CD14-positive monocyte (primary cell): ENCODE data around the gene ANO2. TPM values are rescaled to one million over a fixed set of nuclear protein-coding genes. Genes with fewer than 3 reads are reported as not detected.

Source experiments
- DNase-seq, 3 donors: peaks; one replicate each; pipeline ENCODE4 v3.0.0-alpha.2; 2011 to 2022
- H2AFZ ChIP-seq: 2 replicates; pipeline ENCODE4 v1.6.0; 2012; ENCODE audit warnings: mild to moderate bottlenecking, low read depth, low read length, inconsistent platforms; ENCODE audit not compliant: insufficient read depth, poor library complexity, severe bottlenecking
- H3K27ac ChIP-seq, 2 donors: 1 replicate in 1 of 2; 2 replicates in 1 of 2; pipeline ENCODE4 v1.5.1; 2012 to 2013; ENCODE audit warnings: low read length in 2 of 2, control low read depth in 1 of 2, inconsistent platforms in 1 of 2, low read depth in 1 of 2, mild to moderate bottlenecking in 1 of 2
- H3K27me3 ChIP-seq, 2 donors: one replicate each; pipeline versions ENCODE4 v1.6.0 to v1.6.1; 2011 to 2013; ENCODE audit warnings: low read length in 2 of 2; ENCODE audit not compliant: control insufficient read depth in 2 of 2, insufficient read depth in 2 of 2
- H3K36me3 ChIP-seq, 2 donors: replicated peaks in 1 of 2; 1 replicate in 1 of 2; 2 replicates in 1 of 2; pipeline versions ENCODE4 v1.5.1 to v1.6.1; 2012 to 2013; ENCODE audit warnings: low read length in 2 of 2, control low read depth in 1 of 2, inconsistent platforms in 1 of 2, mild to moderate bottlenecking in 1 of 2; ENCODE audit not compliant: insufficient read depth in 2 of 2, control insufficient read depth in 1 of 2
- H3K4me1 ChIP-seq, 2 donors: 1 replicate in 1 of 2; 2 replicates in 1 of 2; pipeline versions ENCODE4 v1.5.1 to v1.6.1; 2012 to 2013; ENCODE audit warnings: low read length in 2 of 2, control low read depth in 1 of 2, inconsistent platforms in 1 of 2, mild to moderate bottlenecking in 1 of 2, moderate library complexity in 1 of 2; ENCODE audit not compliant: insufficient read depth in 2 of 2, control insufficient read depth in 1 of 2
- H3K4me2 ChIP-seq: replicated peaks from 2 replicates; pipeline ENCODE3; 2012; ENCODE audit warnings: low read length, moderate library complexity, mild to moderate bottlenecking; ENCODE audit not compliant: poor library complexity, severe bottlenecking; ENCODE audit errors: extremely low read depth
- H3K4me3 ChIP-seq, 3 experiments: fragments of 200-600 bp in 1 of 3; sonication (generic) in 1 of 3; replicated peaks in 1 of 3; 1 replicate in 2 of 3; 2 replicates in 1 of 3; pipeline ENCODE4 v1.5.1; 2011 to 2013; ENCODE audit warnings: low read length in 3 of 3, mild to moderate bottlenecking in 3 of 3, control low read depth in 2 of 3, low read depth in 2 of 3, inconsistent platforms in 1 of 3, moderate library complexity in 1 of 3
- H3K79me2 ChIP-seq: 2 replicates; pipeline ENCODE4 v1.6.0; 2012; ENCODE audit warnings: mild to moderate bottlenecking, control low read depth, inconsistent platforms, low read length, moderate library complexity; ENCODE audit not compliant: insufficient read depth
- H3K9ac ChIP-seq: 2 replicates; pipeline ENCODE4 v1.6.0; 2017; ENCODE audit warnings: low read length, mild to moderate bottlenecking; ENCODE audit not compliant: insufficient read depth, poor library complexity, severe bottlenecking
- H3K9me3 ChIP-seq, 2 donors: replicated peaks in 1 of 2; 1 replicate in 1 of 2; 2 replicates in 1 of 2; pipeline versions ENCODE4 v1.5.1 to v1.6.1; 2012 to 2013; ENCODE audit warnings: low read length in 2 of 2, control low read depth in 1 of 2; ENCODE audit not compliant: control insufficient read depth in 1 of 2, insufficient read depth in 1 of 2
- H4K20me1 ChIP-seq: 2 replicates; pipeline ENCODE4 v1.6.0; 2012; ENCODE audit warnings: mild to moderate bottlenecking, low read length, control low read depth, moderate library complexity; ENCODE audit not compliant: insufficient read depth
- H3K27ac Mint-ChIP-seq, 7 donors: one replicate each; pipeline ENCODE4 v1.8.0; 2020; ENCODE audit warnings: mild to moderate bottlenecking in 7 of 7, mixed read lengths in 7 of 7, moderate library complexity in 6 of 7, inconsistent platforms in 2 of 7
- H3K27me3 Mint-ChIP-seq, 3 donors: one replicate each; pipeline ENCODE4 v1.8.0; 2021 to 2022; ENCODE audit warnings: low read depth in 3 of 3, mild to moderate bottlenecking in 3 of 3, mixed read lengths in 3 of 3, moderate library complexity in 3 of 3, inconsistent platforms in 1 of 3
- H3K36me3 Mint-ChIP-seq, 2 donors: one replicate each; pipeline ENCODE4 v1.8.0; 2020; ENCODE audit warnings: mixed read lengths in 2 of 2, inconsistent platforms in 1 of 2, mild to moderate bottlenecking in 1 of 2
- H3K4me1 Mint-ChIP-seq: one replicate; pipeline ENCODE4 v1.8.0; 2020; ENCODE audit warnings: mild to moderate bottlenecking, mixed read lengths
- H3K4me3 Mint-ChIP-seq, 2 donors: one replicate each; pipeline ENCODE4 v1.8.0; 2020; ENCODE audit warnings: mild to moderate bottlenecking in 2 of 2, mixed read lengths in 2 of 2, moderate library complexity in 1 of 2
- H3K9me3 Mint-ChIP-seq, 7 donors: one replicate each; pipeline ENCODE4 v1.8.0; 2020 to 2022; ENCODE audit warnings: mixed read lengths in 7 of 7, mild to moderate bottlenecking in 6 of 7, moderate library complexity in 6 of 7, inconsistent platforms in 2 of 7
- CTCF ChIP-seq: fragments of 200-600 bp; IDR thresholded peaks from one replicate; pipeline ENCODE4 v1.8.0; 2022; ENCODE audit warnings: antibody characterized with exemption, mild to moderate bottlenecking
- WGBS: methylation state at CpG from one replicate; pipeline ENCODE4 v1.1.5; 2013; ENCODE audit warnings: missing lambda C conversion rate; ENCODE audit not compliant: insufficient coverage; 5-methylcytosine and 5-hydroxymethylcytosine counted together
- intact Hi-C, 2 donors: fragments of 100-400 bp; cut with micrococcal nuclease; formaldehyde crosslinking; loops; one replicate each; pipeline versions ENCODE4 v1.15.0 to v1.15.1; 2023
- polyA plus RNA-seq, 3 donors: library from polyadenylated mRNA; depleted of rRNA in 1 of 3; unstranded in 2 of 3; stranded (reverse) in 1 of 3; fragments of 300-500 nt in 2 of 3; fragments of >200 nt in 1 of 3; fragmentation: Illumina TruSeq in 2 of 3; gene quantifications; 1 replicate in 2 of 3; 2 replicates in 1 of 3; pipeline ENCODE4 v1.2.3, GENCODE V29; 2012 to 2021

Gene ANO2
- polyA plus RNA-seq, 3 donors = not detected

GRCh38 chr12:5771756-5772155, 173.3 kb downstream of the ANO2 start:
- no peak for TF ChIP-seq CTCF

GRCh38 chr12:5770727-5771126, 174.3 kb downstream of the ANO2 start:
- peaks cover 2 to 8% (median 6%) of the 10 kb centered on the region in 3 donors for H3K27me3 Mint-ChIP-seq
- no peak overlapping the region for H3K4me3 Mint-ChIP-seq
- Histone ChIP-seq H4K20me1 (no peaks in the 10 kb centered on the region), H3K27ac (no peak overlapping the region), H3K36me3 (no peaks in the 10 kb centered on the region), H2AFZ (no peak overlapping the region), H3K4me2 (no peak overlapping the region), H3K27me3 (no peaks in the 10 kb centered on the region), H3K9me3 (no peaks in the 10 kb centered on the region), H3K9ac (no peak overlapping the region), H3K4me1 (no peaks in the 10 kb centered on the region), H3K79me2 (no peaks in the 10 kb centered on the region), H3K4me3 (no peak overlapping the region)
- WGBS = 100% methylated on average over 1 of the region's 1 CpG
- H3K36me3 Mint-ChIP-seq = no peaks in the 10 kb centered on the region
- no peak overlapping the region for H3K27ac Mint-ChIP-seq
- DNase-seq = no peak
- no peaks in the 10 kb centered on the region for H3K4me1 Mint-ChIP-seq
- peaks cover 0 to 3% (median 1%) of the 10 kb centered on the region in 7 donors for H3K9me3 Mint-ChIP-seq
- no peak for TF ChIP-seq CTCF
- intact Hi-C loops = no loop called here

More at GRCh38 chr12:5771756-5772155, 173.3 kb downstream of the ANO2 start:
- H3K36me3 ChIP-seq = no peaks in the 10 kb centered on the region
- no peaks in the 10 kb centered on the region for H4K20me1 ChIP-seq
- no peaks in the 10 kb centered on the region for H3K9me3 ChIP-seq
- no peaks in the 10 kb centered on the region for H3K4me1 ChIP-seq
- intact Hi-C loops = no loop called here
- H3K4me2 ChIP-seq = no peak overlapping the region
- H3K27me3 Mint-ChIP-seq = peaks cover 2 to 9% (median 6%) of the 10 kb centered on the region in 3 donors
- no peaks in the 10 kb centered on the region for H3K36me3 Mint-ChIP-seq
- H3K9ac ChIP-seq = no peak overlapping the region
- no peak overlapping the region for H3K4me3 Mint-ChIP-seq
- WGBS = no CpG with 5 or more reads among the region's 1 CpG
- H2AFZ ChIP-seq = no peak overlapping the region
- H3K4me3 ChIP-seq = no peak overlapping the region
- no peak for DNase-seq
- no peaks in the 10 kb centered on the region for H3K27me3 ChIP-seq
- no peak overlapping the region for H3K27ac ChIP-seq
- peaks cover 0 to 1% (median under 1%) of the 10 kb centered on the region in 7 donors for H3K9me3 Mint-ChIP-seq
- no peaks in the 10 kb centered on the region for H3K4me1 Mint-ChIP-seq
- no peak overlapping the region for H3K27ac Mint-ChIP-seq
- H3K79me2 ChIP-seq = no peaks in the 10 kb centered on the region
